Measurements from ENCODE around the gene GORASP1.

Gene GORASP1

GRCh38 chr3:39137991-39138803 is 30.8 kb upstream of the GORASP1 start:
- H3K27me3 ChIP-seq (ENCODE audit: insufficient read depth, low read depth): no peaks in the 10 kb centered on the region
- no peak overlapping the region for H3K27ac ChIP-seq
- no peak overlapping the region for H2AFZ ChIP-seq (ENCODE audit: low read depth)
- H3K9ac ChIP-seq: no peak overlapping the region
- no peaks in the 10 kb centered on the region for H3K36me3 ChIP-seq (ENCODE audit: insufficient read depth)
- no peak overlapping the region for H3K4me2 ChIP-seq
- H3K4me1 ChIP-seq (ENCODE audit: low read depth, poor library complexity, severe bottlenecking): no peaks in the 10 kb centered on the region
- no peaks in the 10 kb centered on the region for H3K79me2 ChIP-seq (ENCODE audit: insufficient read depth, low read depth)
- H4K20me1 ChIP-seq (ENCODE audit: insufficient read depth): no peaks in the 10 kb centered on the region
- H3K4me3 ChIP-seq (IDR thresholded peaks at IDR 0.05; ENCODE audit: insufficient read depth, low read depth, low read length): no peak overlapping the region
- TF ChIP-seq CTCF (conservative IDR thresholded peaks at IDR 0.05; ENCODE audit: low read depth, low read length): no peak

- H3K4me3 ChIP-seq (IDR thresholded peaks at IDR 0.05; ENCODE audit: insufficient read depth, low read depth, low read length): no peak overlapping the region
- H3K27me3 ChIP-seq (ENCODE audit: insufficient read depth, low read depth): no peaks in the 10 kb centered on the region
- TF ChIP-seq CTCF (conservative IDR thresholded peaks at IDR 0.05; ENCODE audit: low read depth, low read length): no peak
- no peak overlapping the region for H3K9ac ChIP-seq
- no peaks in the 10 kb centered on the region for H4K20me1 ChIP-seq (ENCODE audit: insufficient read depth)
- no peak overlapping the region for H2AFZ ChIP-seq (ENCODE audit: low read depth)
- H3K4me2 ChIP-seq: no peak overlapping the region
- H3K79me2 ChIP-seq (ENCODE audit: insufficient read depth, low read depth): no peaks in the 10 kb centered on the region
- H3K36me3 ChIP-seq (ENCODE audit: insufficient read depth): no peaks in the 10 kb centered on the region
- H3K27ac ChIP-seq: no peak overlapping the region
- H3K4me1 ChIP-seq (ENCODE audit: low read depth, poor library complexity, severe bottlenecking): no peaks in the 10 kb centered on the region
Observed at GRCh38 chr3:39137435-39137936, 30.1 kb upstream of the GORASP1 start.

- Histone ChIP-seq H3K4me1 (ENCODE audit: low read depth, poor library complexity, severe bottlenecking) (no peaks in the 10 kb centered on the region), H3K4me3 (IDR thresholded peaks at IDR 0.05; ENCODE audit: insufficient read depth, low read depth, low read length) (no peak overlapping the region), H3K4me2 (no peak overlapping the region), H3K79me2 (ENCODE audit: insufficient read depth, low read depth) (no peaks in the 10 kb centered on the region), H2AFZ (ENCODE audit: low read depth) (no peak overlapping the region), H3K27me3 (ENCODE audit: insufficient read depth, low read depth) (no peaks in the 10 kb centered on the region), H3K36me3 (ENCODE audit: insufficient read depth) (no peaks in the 10 kb centered on the region), H3K27ac (no peak overlapping the region), H3K9ac (no peak overlapping the region), H4K20me1 (ENCODE audit: insufficient read depth) (no peaks in the 10 kb centered on the region)
- TF ChIP-seq CTCF (conservative IDR thresholded peaks at IDR 0.05; ENCODE audit: low read depth, low read length): no peak
Observed at GRCh38 chr3:39136533-39137434, 29.4 kb upstream of the GORASP1 start.

- no peak for TF ChIP-seq CTCF (conservative IDR thresholded peaks at IDR 0.05; ENCODE audit: low read depth, low read length)
- H3K27me3 ChIP-seq (ENCODE audit: insufficient read depth, low read depth): no peaks in the 10 kb centered on the region
Observed at GRCh38 chr3:39135170-39135805, 27.9 kb upstream of the GORASP1 start.

More at GRCh38 chr3:39135170-39135805, 27.9 kb upstream of the GORASP1 start:
- no peak overlapping the region for H3K4me3 ChIP-seq (IDR thresholded peaks at IDR 0.05; ENCODE audit: insufficient read depth, low read depth, low read length)
- H3K9ac ChIP-seq: no peak overlapping the region
- H3K36me3 ChIP-seq (ENCODE audit: insufficient read depth): no peaks in the 10 kb centered on the region
- no peak overlapping the region for H2AFZ ChIP-seq (ENCODE audit: low read depth)
- no peak overlapping the region for H3K4me2 ChIP-seq
- no peaks in the 10 kb centered on the region for H4K20me1 ChIP-seq (ENCODE audit: insufficient read depth)
- H3K79me2 ChIP-seq (ENCODE audit: insufficient read depth, low read depth): no peaks in the 10 kb centered on the region
- H3K4me1 ChIP-seq (ENCODE audit: low read depth, poor library complexity, severe bottlenecking): no peaks in the 10 kb centered on the region
- H3K27ac ChIP-seq: no peak overlapping the region

All from KMS-11 (cell line).